ENCODE results near the gene KRTAP10-7.
"Not testable (repeated sequence)": the region's sequence is repeated elsewhere in the genome, so short reads cannot be mapped to it uniquely, and the experiment has no call there.

Gene KRTAP10-7

GRCh38 chr21:44637018-44637850, 36.8 kb downstream of the KRTAP10-7 start, which contains the start of gene KRTAP10-10:
Gene KRTAP10-10, plus strand, starts transcription at chr21:44637356. Its CDS starts 62 bp downstream, at chr21:44637418.
- no peak for DNase-seq

- not testable (repeated sequence) for DNase-seq
Observed at GRCh38 chr21:44637851-44638348, 37.5 kb downstream of the KRTAP10-7 start.

- not testable (repeated sequence) for DNase-seq
Observed at GRCh38 chr21:44638506-44639330, 38.3 kb downstream of the KRTAP10-7 start.

GRCh38 chr21:44639331-44639655, 38.9 kb downstream of the KRTAP10-7 start:
- no peak for DNase-seq

GRCh38 chr21:44640761-44641160, 40.4 kb downstream of the KRTAP10-7 start:
- DNase-seq: no peak

- DNase-seq: no peak
Observed at GRCh38 chr21:44643741-44644310, 43.4 kb downstream of the KRTAP10-7 start.

- DNase-seq: no peak
Observed at GRCh38 chr21:44644878-44645277, 44.5 kb downstream of the KRTAP10-7 start.

GRCh38 chr21:44646366-44647221, 46.2 kb downstream of the KRTAP10-7 start, which contains the start of gene KRTAP10-11:
Gene KRTAP10-11, plus strand, starts transcription at chr21:44646414. Its CDS starts 45 bp downstream, at chr21:44646459.
- not testable (repeated sequence) for DNase-seq

- DNase-seq: no peak
Observed at GRCh38 chr21:44647222-44647552, 46.8 kb downstream of the KRTAP10-7 start.

- no peak for DNase-seq
Observed at GRCh38 chr21:44648557-44649311, 48.3 kb downstream of the KRTAP10-7 start.

- DNase-seq: no peak
Observed at GRCh38 chr21:44649521-44650100, 49.2 kb downstream of the KRTAP10-7 start.

GRCh38 chr21:44650265-44650972, 50.0 kb downstream of the KRTAP10-7 start:
- DNase-seq: no peak

GRCh38 chr21:44650973-44651675, 50.7 kb downstream of the KRTAP10-7 start:
- no peak for DNase-seq

Measured in NCI-H510A treated with DMSO at 0.1 percent for 48 hours (cell line).